Colonic mucosa (tissue), 4 donors: ENCODE data around the gene ZMYND8. TPM values are rescaled to one million over a fixed set of nuclear protein-coding genes. Genes with fewer than 3 reads are reported as not detected.
"Not testable (repeated sequence)": the region's sequence is repeated elsewhere in the genome, so short reads cannot be mapped to it uniquely, and the experiment has no call there.

ENCODE experiments used
- DNase-seq: peaks from one replicate; pipeline ENCODE4 v3.0.0-alpha.2; 2020
- H3K27ac ChIP-seq: fragments of 200-600 bp; one replicate; pipeline ENCODE4 v1.8.0; 2021
- H3K27me3 ChIP-seq: fragments of 200-600 bp; one replicate; pipeline ENCODE4 v1.8.0; 2021
- H3K36me3 ChIP-seq: fragments of 200-600 bp; one replicate; pipeline ENCODE4 v1.8.0; 2021
- H3K4me1 ChIP-seq: fragments of 200-600 bp; one replicate; pipeline ENCODE4 v1.8.0; 2021; ENCODE audit warnings: mild to moderate bottlenecking
- H3K4me3 ChIP-seq: fragments of 200-600 bp; one replicate; pipeline ENCODE4 v1.8.0; 2021
- H3K9ac ChIP-seq, 2 donors: one replicate each; pipeline ENCODE4 v1.7.0; 2013; ENCODE audit warnings: control low read depth in 2 of 2, low read depth in 2 of 2, low read length in 2 of 2
- H3K9me3 ChIP-seq: fragments of 200-600 bp; one replicate; pipeline ENCODE4 v1.8.0; 2021
- CTCF ChIP-seq: fragments of 200-600 bp; IDR thresholded peaks from one replicate; pipeline ENCODE4 v1.8.0; 2022; ENCODE audit warnings: antibody characterized with exemption, mild to moderate bottlenecking
- intact Hi-C: fragments of 100-400 bp; cut with DNase I; formaldehyde crosslinking; loops from one replicate; pipeline ENCODE4 v1.14.1; 2022
- total RNA-seq, 2 donors: library from RNA; stranded (reverse); fragmentation: NEBNext Ultra II Directional in 1 of 2; extraction: Animal tissue kit (Norgen Biotek cat#: 25700) in 1 of 2; gene quantifications; one replicate each; pipeline ENCODE4 v1.2.1, GENCODE V29; 2021
- donor health status: healthy.
- donor health status: DM: no; HTN: no; CAD: no.
- donor health status: DM: no; HTN: no; CAD: no.

ZMYND8 gene
- total RNA-seq: 10 to 100 TPM; 45.4 to 53.1 TPM

- intact Hi-C loops: no loop called here
- no peaks in the 10 kb centered on the region for H3K27me3 ChIP-seq
- peaks cover 55% of the 10 kb centered on the region for H3K4me1 ChIP-seq
- no peak for TF ChIP-seq CTCF
- peak within 1 kb of the TSS; percentile 78 to 98 for H3K9ac ChIP-seq
- H3K27ac ChIP-seq: peak within 1 kb of the TSS; percentile 99
- H3K36me3 ChIP-seq: no peaks in the 10 kb centered on the region
- peak within 1 kb of the TSS; percentile 6 for H3K4me3 ChIP-seq
- no peaks in the 10 kb centered on the region for H3K9me3 ChIP-seq
- peak; percentile 97 for DNase-seq
Observed at GRCh38 chr20:47356526-47357295, at the start of gene ZMYND8. Gene ZMYND8 (minus strand): TSS chr20:47356699. CDS start chr20:47356670, 29 bp downstream.

- no peak for DNase-seq
- no peak overlapping the region for H3K4me3 ChIP-seq
- no peak for TF ChIP-seq CTCF
- no peaks in the 10 kb centered on the region for H3K4me1 ChIP-seq
- no peak overlapping the region for H3K27ac ChIP-seq
- no peaks in the 10 kb centered on the region for H3K9me3 ChIP-seq
- H3K9ac ChIP-seq: no peak overlapping the region
- no peaks in the 10 kb centered on the region for H3K27me3 ChIP-seq
- intact Hi-C loops: no loop called here
- H3K36me3 ChIP-seq: no peaks in the 10 kb centered on the region
Observed at GRCh38 chr20:47405775-47406325, 49.4 kb upstream of the ZMYND8 start.

GRCh38 chr20:47400685-47401084 is 44.2 kb upstream of the ZMYND8 start:
- DNase-seq: no peak
- H3K27me3 ChIP-seq: no peaks in the 10 kb centered on the region
- no peak overlapping the region for H3K27ac ChIP-seq
- H3K9ac ChIP-seq: no peak overlapping the region
- H3K4me3 ChIP-seq: no peak overlapping the region
- H3K9me3 ChIP-seq: no peaks in the 10 kb centered on the region
- H3K36me3 ChIP-seq: no peaks in the 10 kb centered on the region
- intact Hi-C loops: no loop called here
- TF ChIP-seq CTCF: no peak
- H3K4me1 ChIP-seq: no peaks in the 10 kb centered on the region

GRCh38 chr20:47397652-47398301 is 41.3 kb upstream of the ZMYND8 start:
- Histone ChIP-seq H3K9me3 (no peaks in the 10 kb centered on the region), H3K36me3 (no peaks in the 10 kb centered on the region), H3K4me1 (no peaks in the 10 kb centered on the region), H3K27me3 (no peaks in the 10 kb centered on the region), H3K9ac (no peak overlapping the region), H3K4me3 (no peak overlapping the region), H3K27ac (no peak overlapping the region)
- DNase-seq: no peak
- no peak for TF ChIP-seq CTCF
- intact Hi-C loops: no loop called here

GRCh38 chr20:47396762-47397476 is 40.4 kb upstream of the ZMYND8 start:
- TF ChIP-seq CTCF: no peak
- Histone ChIP-seq H3K9me3 (no peaks in the 10 kb centered on the region), H3K36me3 (no peaks in the 10 kb centered on the region), H3K4me3 (no peak overlapping the region), H3K27me3 (no peaks in the 10 kb centered on the region), H3K27ac (no peak overlapping the region), H3K4me1 (no peaks in the 10 kb centered on the region), H3K9ac (no peak overlapping the region)
- intact Hi-C loops: no loop called here
- DNase-seq: no peak

- H3K4me3 ChIP-seq, H3K27me3 ChIP-seq, H3K4me1 ChIP-seq, intact Hi-C loops, DNase-seq, H3K27ac ChIP-seq, H3K9me3 ChIP-seq, H3K36me3 ChIP-seq, H3K9ac ChIP-seq: not testable (repeated sequence)
Observed at GRCh38 chr20:47393796-47394514, 37.5 kb upstream of the ZMYND8 start.
